GM21515 (cell line): ENCODE measurements around the gene PNMA6F.
"Not testable (repeated sequence)": the region's sequence is repeated elsewhere in the genome, so short reads cannot be mapped to it uniquely, and the experiment has no call there.

Source experiments
- ATAC-seq: cut with Tn5 transposase; IDR thresholded peaks from one replicate; pipeline ENCODE4 v1.9.1; 2021; ENCODE audit not compliant: unreplicated experiment

Gene PNMA6F

GRCh38 chrX:153336121-153336894, 14.7 kb upstream of the PNMA6F start:
- peak; percentile 44 for ATAC-seq

- no peak for ATAC-seq
Observed at GRCh38 chrX:153334654-153335295, 13.2 kb upstream of the PNMA6F start.

GRCh38 chrX:153333821-153334653, 12.5 kb upstream of the PNMA6F start, which contains the start of gene ZNF275:
Gene ZNF275 (plus strand): TSS chrX:153334153. CDS start chrX:153336680, 2,527 bp downstream.
- peak; percentile 89 for ATAC-seq

- no peak for ATAC-seq
Observed at GRCh38 chrX:153333266-153333665, 11.7 kb upstream of the PNMA6F start.

GRCh38 chrX:153327561-153327960, 6.0 kb upstream of the PNMA6F start:
- ATAC-seq, result no peak

- ATAC-seq, result no peak
Observed at GRCh38 chrX:153320555-153321184, 897 bp downstream of the PNMA6F start.

GRCh38 chrX:153320047-153320443, 1.5 kb downstream of the PNMA6F start:
- not testable (repeated sequence) for ATAC-seq

DNA sequence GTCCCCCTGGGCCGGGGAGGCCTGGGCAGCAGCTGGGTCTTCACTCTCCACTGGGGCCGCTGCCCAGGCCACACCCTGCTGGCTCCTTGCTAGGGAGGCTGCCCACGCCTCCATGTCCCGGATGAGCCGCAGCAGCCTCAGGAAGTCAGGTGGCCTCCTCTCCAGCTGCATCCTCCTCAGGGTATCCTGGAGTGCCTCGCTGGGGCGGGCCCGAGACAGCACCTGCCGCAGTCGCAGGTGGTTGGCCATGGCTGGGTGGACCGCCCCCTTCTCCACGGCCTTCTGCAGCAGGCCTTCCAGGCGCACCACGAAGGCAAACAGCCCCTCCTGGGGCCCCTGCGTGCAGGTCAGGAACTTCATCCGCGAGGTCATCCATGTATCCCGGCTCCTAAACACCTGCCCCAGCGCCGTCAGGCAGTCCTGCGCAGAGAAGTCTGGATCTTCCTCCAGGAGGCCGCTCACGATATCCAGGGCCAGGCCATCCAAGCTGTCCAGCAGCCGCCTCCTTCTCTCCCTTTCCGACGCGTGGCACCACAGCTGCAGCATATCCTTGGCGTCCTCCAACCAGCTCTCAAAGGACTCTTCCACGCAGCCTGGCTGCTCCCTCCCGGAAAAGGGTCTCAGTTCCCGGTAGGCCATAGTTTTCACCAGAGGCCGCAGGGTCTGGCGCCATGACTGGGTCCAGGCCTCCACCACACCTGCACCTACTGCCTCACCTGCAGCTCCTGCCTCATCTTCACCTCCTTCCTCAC, 2.1 kb downstream of the PNMA6F start:
- no peak for ATAC-seq

GRCh38 chrX:153318811-153319210, 2.8 kb downstream of the PNMA6F start:
- ATAC-seq, result no peak

- ATAC-seq, result no peak
Observed at GRCh38 chrX:153317996-153318722, 3.4 kb downstream of the PNMA6F start.

- no peak for ATAC-seq
Observed at GRCh38 chrX:153317306-153317705, 4.3 kb downstream of the PNMA6F start.

GRCh38 chrX:153312842-153313241, 8.7 kb downstream of the PNMA6F start:
- no peak for ATAC-seq

DNA sequence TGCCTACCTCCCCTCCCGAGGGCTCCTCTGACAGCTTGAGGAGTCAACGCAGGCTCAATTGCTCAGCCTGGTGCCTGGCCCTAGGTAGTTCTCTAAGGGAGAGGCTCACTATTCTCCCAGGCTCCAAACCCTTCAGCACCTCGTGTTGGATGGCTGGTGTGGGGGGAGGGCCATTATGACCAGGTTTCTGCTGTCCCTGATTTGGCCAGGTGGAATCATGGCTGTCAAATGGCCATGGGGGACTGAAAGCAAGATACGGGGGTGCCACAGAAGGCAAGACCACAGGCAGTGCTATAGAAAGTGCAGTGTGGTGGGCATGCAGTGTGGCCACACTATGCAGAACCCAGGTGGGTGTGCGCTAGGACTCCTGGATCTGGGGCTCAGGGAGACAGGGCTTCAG, 9.5 kb downstream of the PNMA6F start:
- no peak for ATAC-seq

GRCh38 chrX:153310901-153311300, 10.7 kb downstream of the PNMA6F start:
- ATAC-seq, result no peak

DNA sequence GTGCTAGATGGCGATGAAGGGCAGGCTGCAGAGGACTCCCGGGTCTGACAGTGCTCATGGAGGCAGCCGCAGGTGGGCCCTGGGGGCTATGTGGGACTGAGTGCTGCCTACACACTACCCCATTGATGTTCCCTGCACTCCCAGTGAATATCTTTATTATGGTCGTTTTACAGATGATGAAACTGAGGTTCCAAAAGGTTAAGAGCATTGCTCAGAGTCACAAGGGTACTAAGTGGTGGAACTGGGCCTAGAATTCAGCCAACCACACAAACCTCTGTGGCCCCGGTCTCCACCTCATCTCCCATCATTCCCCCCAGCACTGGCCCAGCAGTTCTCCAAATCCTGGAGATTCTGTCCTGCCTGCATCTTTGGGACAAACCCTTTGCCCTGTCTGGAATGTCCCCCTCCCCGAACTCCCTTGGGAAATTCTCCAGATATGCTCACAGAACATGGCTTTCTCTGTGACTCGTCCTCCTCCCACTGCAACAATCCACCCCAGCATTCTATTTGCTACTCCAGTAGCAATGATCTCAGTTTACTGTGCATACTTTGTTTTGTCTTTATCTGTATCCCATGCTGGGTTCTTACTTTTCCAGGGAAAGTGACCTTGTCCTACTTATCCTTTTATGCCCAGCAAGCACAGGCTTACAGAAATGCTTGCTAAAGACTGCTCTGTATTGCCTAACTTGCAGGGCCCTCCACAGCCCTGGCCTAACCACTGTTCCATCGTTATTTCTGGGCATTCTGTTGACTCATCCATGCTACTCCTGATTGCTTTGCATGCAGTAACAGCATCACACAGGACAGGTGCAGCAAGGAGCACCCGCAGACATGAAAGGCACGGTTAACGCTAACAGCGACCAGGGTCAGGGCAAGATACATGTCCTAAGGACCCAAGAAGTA, 14.0 kb downstream of the PNMA6F start:
- ATAC-seq, result no peak

GRCh38 chrX:153306527-153307115, 14.9 kb downstream of the PNMA6F start:
- ATAC-seq, result no peak

DNA sequence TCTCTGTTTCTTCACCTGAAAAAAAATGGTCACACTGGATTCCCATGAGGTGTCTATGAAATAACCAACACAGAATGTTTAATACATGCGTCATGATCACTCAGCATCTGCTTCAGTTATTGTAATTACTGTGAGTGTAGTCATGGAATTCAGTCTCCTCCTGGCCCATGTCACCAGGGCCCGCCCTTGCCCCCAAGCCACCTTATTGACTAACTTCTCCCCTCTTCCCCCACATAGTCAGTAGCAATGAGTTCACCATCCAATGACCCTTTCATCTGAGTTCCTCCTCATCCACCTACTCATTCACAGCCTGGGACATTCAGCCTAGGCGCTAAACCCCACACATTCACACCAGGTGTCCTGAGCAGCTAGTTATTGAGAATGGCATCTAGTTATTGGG, 15.6 kb downstream of the PNMA6F start:
- ATAC-seq, result no peak

DNA sequence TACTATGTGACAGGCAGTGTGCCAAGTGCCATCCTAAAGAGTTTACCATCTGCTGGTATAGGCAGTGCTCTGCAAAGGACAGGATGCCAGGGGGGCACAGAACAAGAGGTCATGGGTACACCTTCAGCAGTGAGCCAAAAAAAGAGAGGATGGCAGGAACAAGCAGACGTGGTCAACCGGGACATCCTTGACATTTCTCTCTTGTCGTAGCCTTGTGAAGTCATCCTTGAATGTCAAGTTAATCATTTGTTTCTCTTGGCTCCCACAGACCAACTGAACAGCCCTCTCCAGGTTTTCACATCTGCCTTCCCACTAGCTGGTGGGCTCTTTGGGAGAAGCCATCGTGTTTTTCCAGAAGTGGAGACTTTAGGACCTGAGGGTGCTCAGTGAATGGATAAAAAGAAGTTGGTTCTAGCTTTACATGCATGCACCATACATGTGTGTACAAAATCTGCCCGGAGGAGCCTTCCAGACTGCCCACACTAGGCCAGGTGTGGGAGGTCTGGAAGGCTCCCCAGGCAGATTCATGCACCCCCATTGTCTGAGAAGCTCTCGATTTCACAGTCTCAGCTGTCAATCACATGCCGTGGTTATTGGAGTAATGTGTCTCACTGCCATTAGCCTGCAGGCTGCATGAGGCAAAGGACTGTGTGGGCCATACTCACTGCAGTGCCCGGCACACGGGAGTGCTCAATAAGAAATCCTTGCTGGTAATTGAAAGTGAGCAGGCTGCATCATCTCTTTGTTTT, 16.4 kb downstream of the PNMA6F start:
- ATAC-seq, result no peak
